NCI-H2196 (cell line): ENCODE results near the gene TRAPPC2B.
A peak's percentile ranks its signal among the peaks of the same experiment; 100 is the strongest.

Source experiments
- DNase-seq: peaks from one replicate; lab custom pipeline; 2025; ENCODE audit not compliant: unreplicated experiment; lab: John Stamatoyannopoulos, UW

TRAPPC2B gene

DNA sequence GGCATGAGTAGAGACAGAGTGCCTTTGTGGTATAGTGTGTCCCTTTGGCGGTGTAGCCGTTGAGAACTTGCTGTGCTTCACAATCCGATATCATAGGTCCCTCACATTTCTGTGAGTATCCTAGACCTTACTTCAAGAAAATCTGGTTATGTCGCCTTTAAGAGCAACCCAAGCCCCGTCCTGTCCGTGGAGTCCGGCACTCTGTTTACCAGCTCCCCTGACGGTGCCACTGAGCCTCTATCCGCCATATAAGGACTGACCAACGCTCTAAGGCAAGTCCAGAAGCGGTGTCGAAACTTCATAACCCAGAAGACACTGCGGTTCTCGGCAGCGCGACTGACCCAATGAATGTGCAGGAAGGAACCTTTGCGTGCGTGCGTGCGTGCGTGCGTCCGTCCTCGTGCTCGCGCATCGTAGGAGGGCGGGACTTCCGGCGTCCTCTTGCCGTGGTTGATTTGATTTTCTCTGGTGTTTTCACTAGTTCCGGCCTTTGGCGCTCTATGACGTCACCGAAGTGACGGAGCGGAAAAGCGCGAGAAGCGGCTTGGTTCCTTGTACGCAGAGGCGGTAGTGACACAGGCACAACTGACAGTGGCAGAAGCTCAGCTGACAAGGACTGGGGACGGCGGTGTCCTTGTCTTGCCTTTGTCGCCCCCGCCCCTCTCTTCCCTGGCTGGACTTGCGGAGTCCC lies at the start of gene TRAPPC2B, which contains the start of gene ZNF547:
Gene TRAPPC2B, plus strand, starts transcription at position 555 of the 691 bp plus-strand sequence. CDS start 1,283 bp downstream, outside the sequence.
Gene ZNF547, plus strand, starts transcription at position 555 of the 691 bp plus-strand sequence. CDS start 5,005 bp downstream, outside the sequence.
- peak; percentile 98 for DNase-seq

DNA sequence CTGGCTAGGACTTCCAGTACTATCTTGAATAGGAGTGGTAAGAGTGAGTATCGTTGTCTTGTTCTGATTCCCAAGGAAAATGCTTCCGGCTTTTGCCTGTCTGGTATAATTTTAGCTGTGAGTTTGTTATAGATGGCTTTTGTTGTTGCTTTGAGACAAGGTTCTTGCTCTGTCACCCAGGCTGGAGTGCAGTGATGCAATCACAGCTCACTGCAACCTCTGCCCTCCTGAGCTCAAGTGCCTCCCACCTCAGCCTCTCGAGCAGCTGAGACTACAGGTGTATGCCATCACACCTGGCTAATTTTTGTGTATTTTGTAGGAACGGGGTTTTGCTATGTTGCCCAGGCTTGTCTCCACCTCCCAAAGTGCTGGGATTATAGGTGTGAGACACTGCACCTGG lies 49.2 kb upstream of the TRAPPC2B start:
- no peak for DNase-seq

DNA sequence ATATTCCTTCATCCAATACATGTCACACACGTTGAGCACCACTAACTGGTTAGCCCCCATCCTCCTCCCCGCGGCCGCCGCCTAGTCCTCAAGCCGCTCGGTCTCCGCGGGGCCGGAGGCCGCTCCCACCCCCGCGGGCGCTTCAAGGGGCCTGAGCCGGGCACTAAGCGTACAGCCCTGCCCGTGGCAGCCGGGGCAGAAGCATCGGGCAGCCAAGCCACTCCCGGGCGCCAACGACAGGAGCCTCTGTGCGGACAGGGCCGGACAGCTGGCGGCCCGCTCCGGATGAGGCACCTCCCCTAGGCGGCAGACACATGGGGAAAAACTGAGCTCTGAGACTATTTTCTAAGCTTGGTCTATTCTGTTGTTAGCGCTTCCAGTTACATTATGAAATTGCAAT lies 45.8 kb upstream of the TRAPPC2B start:
- no peak for DNase-seq

DNA sequence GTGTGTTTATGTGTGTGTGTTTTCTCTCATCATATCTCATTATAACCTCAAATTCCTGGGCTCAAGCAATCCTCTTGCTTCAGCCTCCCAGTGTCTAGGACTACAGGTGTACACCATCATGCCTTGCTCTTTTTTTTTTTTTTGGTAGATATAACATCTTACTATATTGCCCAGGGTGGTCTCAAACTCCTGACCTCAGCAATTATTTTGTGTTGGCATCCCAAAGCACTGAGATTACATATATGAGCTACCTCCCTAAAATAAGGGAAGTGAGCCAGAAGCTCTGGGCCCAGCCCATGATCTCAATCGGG lies 43.5 kb upstream of the TRAPPC2B start:
- DNase-seq: no peak

DNA sequence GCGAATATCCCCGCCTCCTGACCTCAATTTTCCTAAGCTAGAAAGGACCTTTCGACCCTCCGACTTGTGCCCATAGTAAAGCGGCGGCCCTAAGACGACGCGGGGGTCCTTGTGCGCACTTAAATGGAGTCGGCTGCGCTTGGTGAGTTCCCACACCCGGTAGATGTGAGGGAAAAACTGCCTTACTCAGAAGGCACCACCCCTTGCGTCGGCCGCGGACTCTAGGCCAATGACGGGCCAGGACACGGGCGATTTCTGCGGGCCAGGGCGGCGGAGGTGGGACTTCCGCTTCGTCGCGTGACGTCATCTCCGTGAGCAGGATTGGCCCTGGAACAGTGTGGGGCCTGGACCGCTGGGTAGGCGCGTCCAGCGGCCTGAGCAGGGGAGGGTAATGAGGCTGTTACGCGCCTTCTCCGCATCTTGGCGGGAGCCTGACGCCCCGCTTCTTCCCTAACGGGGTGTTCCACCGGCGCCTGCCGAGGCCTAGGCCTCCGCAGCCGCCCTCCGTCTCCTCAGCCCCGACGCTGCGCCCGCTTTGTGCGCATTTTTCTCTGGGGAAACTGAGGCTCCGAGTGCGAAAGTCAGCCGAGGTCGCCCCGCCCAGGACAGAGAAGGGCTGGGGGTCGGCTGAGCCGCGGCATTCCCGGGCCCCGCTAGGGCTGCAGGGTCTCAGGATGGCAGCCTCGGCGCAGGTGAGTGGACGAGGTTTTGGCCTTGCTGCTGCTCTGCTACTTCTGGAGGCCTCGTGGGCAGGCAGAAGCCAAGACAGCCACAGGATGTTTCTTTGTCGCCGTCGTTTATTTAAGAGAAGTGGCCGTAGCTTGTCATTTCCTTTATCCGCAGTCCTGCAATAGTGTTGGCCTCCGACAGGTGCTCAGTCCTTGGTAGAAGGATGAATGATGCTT lies 42.9 kb upstream of the TRAPPC2B start, which contains the start of gene ZNF543:
Gene ZNF543, plus strand, starts transcription at position 293 of the 905 bp plus-strand sequence. Its CDS starts 382 bp downstream, at position 675.
- DNase-seq: peak; percentile 96

DNA sequence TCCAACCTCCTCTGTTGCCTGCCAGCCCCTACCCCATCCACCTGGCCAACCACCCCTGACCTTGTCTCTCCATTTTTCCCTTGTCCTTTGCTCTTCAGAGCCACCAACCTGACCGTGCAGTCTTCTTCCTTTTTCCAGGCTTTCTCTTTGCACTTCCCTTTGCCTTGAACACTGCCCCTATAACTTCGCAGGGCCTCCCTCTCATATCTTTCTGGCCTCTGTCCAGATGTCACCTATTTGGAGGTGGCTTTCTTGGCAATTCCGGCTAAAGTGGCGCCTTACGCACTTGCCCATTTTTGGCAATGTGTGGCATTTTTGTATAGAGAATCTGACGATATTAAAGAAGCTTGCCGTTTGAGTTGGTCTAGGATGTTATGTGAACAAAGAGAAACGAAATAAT lies 42.2 kb upstream of the TRAPPC2B start:
- no peak for DNase-seq

DNA sequence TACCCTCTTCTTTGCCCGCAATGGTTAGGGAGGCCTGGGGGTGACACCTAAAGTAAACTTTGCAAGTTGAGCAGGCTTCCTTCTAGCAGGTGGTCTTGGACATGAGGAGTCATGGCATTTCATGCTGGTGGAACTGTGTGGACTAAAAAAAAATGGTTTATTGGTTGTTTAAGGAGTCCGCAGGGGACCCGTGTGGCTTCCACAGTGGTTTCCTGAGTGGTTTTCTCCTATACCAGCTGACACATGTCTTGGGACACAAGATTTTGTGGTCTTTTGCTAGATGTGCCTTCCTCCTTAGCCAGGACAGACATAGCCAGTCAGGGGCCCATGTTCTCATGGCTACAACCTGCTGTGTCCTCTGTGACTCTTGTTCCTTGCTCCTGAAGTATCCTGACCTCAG lies 41.6 kb upstream of the TRAPPC2B start:
- no peak for DNase-seq

DNA sequence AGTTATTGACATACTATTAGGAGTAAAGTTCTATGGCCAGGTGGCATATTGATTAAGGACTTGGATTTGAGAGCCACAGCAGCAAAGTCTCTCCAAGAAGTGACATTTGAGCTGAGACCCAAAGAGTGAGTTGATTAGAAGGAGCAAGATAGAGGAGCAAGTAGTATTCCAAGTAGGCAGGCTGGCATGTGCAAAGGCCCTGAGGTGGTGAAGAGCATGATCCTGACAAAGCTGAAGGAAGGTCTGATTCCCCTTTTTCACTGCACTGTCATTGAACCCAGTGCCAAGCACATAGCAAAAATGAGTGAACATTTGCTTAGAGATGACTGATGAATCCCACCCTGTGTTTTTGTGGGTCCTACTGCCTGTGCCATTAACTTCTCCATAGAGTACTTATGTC lies 38.4 kb upstream of the TRAPPC2B start:
- no peak for DNase-seq

DNA sequence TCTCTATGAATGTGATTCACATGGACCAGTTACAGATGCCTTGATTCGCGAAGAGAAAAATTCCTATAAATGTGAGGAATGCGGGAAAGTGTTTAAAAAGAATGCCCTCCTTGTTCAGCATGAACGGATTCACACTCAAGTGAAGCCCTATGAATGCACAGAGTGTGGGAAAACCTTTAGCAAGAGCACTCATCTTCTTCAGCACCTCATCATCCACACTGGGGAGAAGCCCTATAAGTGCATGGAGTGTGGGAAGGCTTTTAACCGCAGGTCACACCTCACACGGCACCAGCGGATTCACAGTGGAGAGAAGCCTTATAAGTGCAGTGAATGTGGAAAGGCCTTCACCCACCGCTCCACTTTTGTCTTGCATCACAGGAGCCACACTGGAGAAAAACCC lies 35.4 kb upstream of the TRAPPC2B start:
- no peak for DNase-seq

DNA sequence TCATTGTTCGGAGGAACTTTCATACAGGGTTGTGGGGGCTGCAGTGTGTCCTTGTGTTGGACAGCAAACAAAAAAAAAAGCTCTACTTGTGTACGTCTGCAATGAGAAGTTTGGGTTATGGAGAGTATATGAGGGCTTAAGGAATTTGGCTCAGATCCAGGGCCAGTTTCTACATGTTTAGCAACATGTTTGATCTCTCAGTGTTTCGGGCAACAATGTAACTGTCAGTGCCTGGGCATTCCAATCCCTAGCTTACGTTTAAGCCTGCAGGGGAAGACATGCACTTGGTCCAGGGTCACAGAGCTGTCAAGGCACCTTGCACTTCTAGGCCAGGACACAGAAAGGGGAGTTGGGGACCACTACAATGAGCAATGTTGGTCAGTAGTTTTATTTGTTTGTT lies 29.2 kb upstream of the TRAPPC2B start:
- DNase-seq: no peak

DNA sequence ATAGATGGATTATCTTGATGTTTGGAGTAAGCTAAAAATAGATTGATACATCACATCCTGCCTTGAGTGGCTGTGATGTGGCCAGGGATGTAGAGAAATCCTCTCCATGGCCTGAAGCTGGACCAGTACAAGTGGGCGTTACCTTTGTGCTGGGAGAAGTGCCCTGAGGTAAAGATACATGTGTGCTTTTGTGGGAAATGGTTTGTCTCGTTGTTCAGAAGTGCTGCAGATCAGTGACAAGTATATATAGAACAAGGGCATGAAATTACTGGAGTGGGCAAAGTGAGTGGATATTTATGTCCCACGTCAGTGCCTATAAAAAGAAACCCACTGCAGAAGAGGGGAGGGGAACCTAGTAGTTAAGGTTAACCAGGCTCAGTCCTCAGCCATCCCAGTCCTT lies 24.5 kb upstream of the TRAPPC2B start:
- no peak for DNase-seq

DNA sequence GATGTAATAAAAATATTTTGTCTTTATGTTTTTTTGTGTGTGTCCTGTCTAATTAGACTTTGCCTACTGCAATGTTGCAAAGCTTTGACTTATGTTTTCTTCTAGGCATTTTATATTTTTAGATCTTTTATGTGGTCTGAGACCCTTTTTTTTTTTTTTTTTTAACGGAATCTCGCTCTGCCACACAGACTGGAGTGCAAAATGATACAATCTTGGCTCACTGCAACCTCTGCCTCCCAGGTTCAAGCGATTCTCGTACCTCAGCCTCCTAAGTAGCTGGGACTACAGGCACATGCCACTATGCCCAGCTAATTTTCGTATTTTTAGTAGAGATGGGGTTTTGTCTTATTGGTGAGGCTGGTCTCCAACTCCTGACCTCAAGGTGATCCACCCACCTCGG lies 20.8 kb upstream of the TRAPPC2B start:
- DNase-seq: no peak

DNA sequence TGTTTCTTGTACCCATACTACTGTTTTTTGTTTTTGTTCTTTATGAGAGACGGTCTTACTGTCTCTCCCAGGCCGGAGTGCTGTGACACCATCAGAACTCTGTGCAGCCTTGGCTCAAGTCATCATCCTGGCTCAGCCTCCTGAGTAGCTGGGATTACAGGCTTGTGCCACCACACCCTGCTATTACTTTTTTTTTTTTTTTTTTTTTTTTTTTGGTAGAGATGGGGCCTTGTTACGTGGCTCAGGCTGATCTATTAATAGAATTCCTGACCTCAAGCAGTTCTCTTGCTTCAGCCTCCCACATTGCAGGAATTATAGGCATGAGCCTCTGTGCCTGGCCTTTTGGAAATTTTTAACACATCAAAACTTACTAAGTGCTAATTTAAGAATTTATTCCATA lies 15.2 kb upstream of the TRAPPC2B start:
- DNase-seq: no peak

DNA sequence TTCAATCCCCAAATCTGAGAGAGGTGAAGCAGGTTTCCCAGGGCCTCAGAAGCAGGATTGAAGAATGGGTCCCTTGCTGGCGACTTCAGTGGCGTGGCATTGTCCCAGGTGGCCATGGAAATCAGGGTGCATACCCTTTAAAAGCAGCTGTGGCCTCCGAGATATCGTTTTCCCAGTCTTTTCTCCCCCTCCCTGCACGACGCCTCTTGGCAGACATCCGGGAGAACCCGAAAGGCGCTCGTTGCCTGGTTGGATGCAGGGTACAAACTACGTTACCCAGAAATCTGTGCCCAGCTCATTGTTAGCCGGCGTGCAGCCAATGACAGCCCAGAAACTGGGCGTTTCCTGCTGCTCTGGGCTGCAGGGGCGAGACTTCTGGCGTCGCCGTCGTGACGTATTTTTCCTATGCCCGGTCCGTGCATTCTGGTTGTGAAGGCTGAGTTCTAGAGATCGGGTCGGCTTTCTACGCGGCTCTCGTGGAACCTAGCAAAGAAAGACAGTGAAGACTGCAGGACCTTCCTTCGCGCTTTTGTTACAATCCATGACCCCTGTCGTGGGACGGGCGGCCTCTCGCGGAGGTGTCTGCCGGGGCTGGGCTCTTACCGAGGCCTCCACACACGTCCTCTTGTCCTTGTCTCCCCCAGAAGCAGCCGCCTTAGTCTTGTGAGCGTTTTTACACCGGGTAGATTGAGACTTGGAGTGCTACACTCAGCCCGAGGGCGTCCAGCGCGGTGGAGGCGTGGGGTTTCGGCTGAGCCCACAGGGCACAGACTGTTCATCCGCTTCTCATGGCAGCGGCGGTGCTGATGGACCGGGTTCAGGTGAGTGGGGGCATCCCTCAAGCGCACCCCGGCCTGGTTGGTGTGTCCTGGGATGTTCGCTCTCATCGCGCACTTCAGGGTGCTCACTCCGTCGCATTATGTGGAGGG lies 12.2 kb upstream of the TRAPPC2B start, which contains the start of gene ZNF304:
Gene ZNF304, plus strand, starts transcription at position 395 of the 929 bp plus-strand sequence. Its CDS starts 394 bp downstream, at position 789.
- DNase-seq: peak; percentile 96

DNA sequence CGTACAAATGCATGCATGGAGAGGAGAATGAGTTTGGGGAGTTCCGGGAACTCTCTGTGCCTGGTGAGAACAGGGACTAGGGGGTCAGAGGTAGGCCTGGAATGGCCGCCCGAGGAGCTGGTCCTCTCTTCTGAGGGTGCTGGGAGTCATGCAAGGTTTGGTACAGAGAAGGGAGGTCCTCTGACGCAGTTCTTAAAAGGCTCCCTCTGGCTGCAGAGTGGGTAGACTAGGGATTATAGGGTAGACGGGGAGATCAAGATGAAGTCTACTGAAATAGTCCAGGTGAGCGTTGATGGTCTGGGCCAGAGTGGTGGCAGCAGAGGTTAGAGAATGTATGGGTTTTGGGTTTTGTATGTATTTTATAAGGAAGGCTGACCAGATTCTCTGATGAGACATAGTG lies 11.5 kb upstream of the TRAPPC2B start:
- DNase-seq: no peak

DNA sequence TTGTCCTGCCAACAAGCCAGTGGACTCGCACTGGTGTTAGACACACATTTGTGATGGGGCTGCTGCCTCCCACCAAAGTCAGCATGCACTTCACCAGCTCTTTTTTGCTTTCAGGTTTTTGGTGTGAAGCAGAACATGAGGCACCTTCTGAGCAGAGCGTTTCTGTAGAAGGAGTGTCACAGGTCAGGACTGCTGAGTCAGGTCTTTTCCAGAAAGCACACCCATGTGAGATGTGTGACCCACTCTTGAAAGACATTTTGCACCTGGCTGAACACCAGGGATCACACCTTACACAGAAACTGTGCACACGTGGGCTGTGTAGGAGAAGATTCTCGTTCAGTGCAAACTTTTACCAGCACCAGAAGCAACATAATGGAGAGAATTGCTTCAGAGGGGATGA lies 7.4 kb upstream of the TRAPPC2B start:
- no peak for DNase-seq

DNA sequence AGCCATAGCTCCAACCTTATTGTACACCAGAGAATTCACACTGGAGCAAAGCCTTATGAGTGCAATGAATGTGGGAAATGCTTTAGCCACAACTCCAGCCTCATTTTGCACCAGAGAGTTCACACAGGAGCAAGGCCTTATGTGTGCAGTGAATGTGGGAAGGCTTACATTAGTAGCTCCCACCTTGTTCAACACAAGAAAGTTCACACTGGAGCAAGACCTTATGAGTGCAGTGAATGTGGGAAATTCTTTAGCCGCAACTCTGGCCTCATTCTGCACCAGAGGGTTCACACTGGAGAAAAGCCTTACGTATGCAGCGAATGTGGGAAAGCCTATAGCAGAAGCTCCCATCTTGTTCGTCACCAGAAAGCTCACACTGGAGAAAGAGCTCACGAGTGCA lies 5.9 kb upstream of the TRAPPC2B start:
- no peak for DNase-seq

DNA sequence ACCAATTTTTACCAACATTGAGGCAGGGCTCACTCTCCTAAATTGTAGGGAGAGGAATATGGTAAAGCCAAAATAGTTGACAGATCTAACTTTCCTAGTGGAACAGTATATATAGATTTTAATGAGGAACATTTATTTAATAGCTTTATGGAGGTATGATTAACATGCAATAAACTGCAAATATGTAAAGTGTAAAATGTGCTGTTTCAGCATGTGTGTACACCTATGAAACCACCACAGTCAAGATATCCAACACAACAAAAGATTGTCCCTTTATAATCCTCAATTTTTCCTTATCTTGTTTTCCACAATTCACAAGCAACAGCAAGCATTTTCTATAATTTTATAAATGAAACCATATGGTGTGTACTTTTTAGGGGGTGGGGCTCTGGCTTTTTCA lies 4.1 kb upstream of the TRAPPC2B start:
- no peak for DNase-seq

DNA sequence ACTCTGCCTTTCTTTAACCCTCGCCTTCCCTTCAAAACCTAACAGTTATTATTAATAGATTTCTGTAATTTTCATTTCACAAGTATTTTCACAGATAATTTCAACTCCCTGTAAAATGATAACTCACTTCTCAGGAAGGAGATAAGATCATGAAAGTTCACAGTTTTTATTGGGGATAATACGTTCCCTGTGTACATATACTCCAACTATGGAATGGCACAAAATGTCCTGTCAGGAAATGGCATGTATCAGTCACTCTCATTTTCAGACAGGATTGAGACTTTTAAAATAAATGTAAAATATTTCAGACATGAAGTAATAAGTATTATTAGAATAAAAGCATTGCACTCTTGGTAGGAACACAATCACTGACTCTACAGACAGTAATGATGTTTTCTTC lies 932 bp upstream of the TRAPPC2B start:
- DNase-seq: no peak

DNA sequence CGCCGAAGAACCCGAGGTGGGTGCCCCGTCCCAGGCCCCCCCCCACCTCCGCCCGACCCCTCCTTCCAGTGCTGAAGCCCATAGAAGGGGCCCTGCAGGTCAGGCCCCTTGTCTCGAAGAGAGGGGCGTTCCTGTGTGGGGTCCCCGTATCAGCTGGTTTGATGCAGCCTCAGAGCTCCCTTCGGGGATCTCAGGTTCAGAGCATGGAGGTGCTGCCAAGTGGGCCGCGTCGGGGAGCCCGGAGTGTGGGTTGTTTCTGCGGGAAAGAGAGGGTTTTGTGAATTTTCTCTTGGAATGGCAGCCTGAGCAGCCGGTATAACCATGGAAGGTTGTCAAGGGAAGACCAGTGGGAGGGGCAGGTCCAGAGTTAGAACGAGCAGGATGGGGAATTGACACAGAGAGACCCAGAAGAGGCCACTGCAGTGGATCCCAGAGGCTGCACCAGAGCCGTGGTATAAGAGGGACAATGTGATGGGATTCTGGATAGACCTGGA lies 384 bp downstream of the TRAPPC2B start:
- DNase-seq: no peak

DNA sequence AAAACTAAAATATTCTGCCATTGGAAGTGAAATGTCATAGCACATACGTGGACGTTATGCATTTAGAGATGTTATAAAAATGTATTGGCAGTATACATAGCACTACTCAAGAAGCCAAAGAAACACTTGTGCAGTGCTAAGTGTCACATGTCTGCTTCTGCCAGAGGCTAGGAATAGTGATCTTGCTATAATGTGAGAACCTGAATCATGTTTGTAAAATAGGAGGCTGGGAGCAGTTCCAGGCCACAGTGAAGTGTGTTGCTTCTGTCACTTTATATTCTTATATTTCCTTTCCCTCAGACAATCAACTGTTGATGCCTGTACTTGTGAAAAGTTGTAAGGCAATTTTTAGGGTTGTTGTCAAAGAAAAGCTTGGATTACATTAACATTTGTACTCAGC lies 3.4 kb downstream of the TRAPPC2B start:
- DNase-seq: no peak
